Measurements from ENCODE around the gene HEXIM1. TPM values are rescaled to one million over a fixed set of nuclear protein-coding genes. Genes with fewer than 3 reads are reported as not detected.
"Not testable (repeated sequence)": the region's sequence is repeated elsewhere in the genome, so short reads cannot be mapped to it uniquely, and the experiment has no call there.

The HEXIM1 gene
- total RNA-seq, 1 experiment from 2014 or later: 11.6 TPM

GRCh38 chr17:45124797-45125122 lies 23.5 kb upstream of the HEXIM1 start:
- in situ Hi-C loops (cut with HindIII; ENCODE audit: low pct_unique_long_range_greater_than_20kb, low sequenced_read_pairs); DNase-seq (ENCODE audit: low read depth): not testable (repeated sequence)

GRCh38 chr17:45125509-45125908 lies 22.8 kb upstream of the HEXIM1 start:
- DNase-seq (ENCODE audit: low read depth): no peak
- in situ Hi-C loops (cut with HindIII; ENCODE audit: low pct_unique_long_range_greater_than_20kb, low sequenced_read_pairs): no loop called here

DNA sequence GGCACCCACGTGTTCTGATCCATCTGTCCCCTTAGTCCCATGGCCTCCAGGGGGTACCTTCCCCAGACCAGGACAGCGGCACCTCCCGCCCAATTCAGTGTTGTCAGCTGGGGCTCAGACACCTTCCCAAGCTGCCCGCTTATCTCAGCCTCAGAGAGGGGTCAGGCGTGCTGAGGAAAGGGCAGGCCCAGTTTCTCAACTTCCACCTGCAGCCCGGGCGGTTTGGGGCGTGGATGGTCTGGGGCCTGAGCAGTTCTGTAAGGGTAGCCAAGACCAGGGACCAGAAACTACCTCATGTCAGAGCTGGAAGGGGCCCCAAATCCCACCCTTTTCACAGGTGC lies 21.1 kb upstream of the HEXIM1 start:
- in situ Hi-C loops (cut with HindIII; ENCODE audit: low pct_unique_long_range_greater_than_20kb, low sequenced_read_pairs): no loop called here
- DNase-seq (ENCODE audit: low read depth): no peak

DNA sequence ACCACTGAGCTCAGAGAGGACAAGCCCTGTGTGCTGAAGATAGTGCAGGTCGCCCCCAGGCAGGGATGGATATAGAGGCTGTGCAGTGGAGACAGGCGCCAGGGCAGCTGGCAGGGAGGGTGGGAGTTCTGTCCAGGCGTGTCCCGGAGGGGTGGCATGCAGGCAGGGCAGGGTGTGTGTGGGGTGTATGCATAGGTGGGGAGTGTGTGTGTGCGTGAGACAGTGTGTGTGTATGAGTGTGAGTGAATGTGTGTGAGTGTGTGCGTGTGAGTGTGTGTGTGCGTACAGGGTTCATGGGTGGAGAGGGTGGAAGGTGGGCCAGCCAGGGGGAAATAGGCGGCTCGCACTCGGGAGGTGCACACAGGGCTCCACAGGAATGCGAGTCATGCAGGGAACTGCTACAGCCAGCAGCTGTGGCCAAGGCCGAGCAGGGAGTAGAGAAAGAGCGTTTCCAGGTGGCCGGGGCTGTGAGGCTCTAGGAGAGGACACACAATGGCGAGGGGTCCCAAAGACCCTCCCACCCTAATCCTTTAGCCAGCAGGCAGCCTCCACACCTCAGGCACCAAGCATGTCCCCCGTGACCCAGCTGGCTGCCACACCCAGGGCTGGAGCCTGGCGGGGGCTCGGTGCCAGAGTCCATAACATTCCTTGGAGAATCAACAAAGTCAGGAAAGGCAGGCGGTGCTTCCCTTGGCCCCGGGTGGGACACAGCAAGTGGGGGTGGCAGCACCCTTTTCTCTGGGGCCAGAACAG lies 20.6 kb upstream of the HEXIM1 start:
- in situ Hi-C loops (cut with HindIII; ENCODE audit: low pct_unique_long_range_greater_than_20kb, low sequenced_read_pairs): no loop called here
- DNase-seq (ENCODE audit: low read depth): peak; percentile 75

DNA sequence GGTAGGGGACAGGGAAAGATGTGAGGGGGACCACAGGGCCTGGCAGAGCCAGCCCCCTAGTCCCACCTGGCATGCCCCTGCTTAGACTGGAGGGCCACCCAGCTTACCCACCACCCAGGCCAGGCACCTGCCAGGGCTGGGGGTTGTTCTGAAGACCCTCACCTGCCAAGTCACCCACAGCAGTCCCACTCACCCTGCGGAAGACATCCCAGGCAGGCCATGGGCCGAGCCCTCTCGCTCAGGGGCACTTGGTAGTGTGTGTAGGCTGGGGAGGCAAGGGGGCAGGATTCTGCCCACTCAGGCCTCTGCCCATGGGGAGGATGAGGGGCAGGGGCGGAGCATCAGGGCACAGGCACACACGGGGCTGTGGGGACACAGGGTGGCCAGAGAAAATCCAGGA lies 19.9 kb upstream of the HEXIM1 start:
- no peak for DNase-seq (ENCODE audit: low read depth)
- in situ Hi-C loops (cut with HindIII; ENCODE audit: low pct_unique_long_range_greater_than_20kb, low sequenced_read_pairs): no loop called here

GRCh38 chr17:45128989-45129388 lies 19.3 kb upstream of the HEXIM1 start:
- no peak for DNase-seq (ENCODE audit: low read depth)
- in situ Hi-C loops (cut with HindIII; ENCODE audit: low pct_unique_long_range_greater_than_20kb, low sequenced_read_pairs): no loop called here

DNA sequence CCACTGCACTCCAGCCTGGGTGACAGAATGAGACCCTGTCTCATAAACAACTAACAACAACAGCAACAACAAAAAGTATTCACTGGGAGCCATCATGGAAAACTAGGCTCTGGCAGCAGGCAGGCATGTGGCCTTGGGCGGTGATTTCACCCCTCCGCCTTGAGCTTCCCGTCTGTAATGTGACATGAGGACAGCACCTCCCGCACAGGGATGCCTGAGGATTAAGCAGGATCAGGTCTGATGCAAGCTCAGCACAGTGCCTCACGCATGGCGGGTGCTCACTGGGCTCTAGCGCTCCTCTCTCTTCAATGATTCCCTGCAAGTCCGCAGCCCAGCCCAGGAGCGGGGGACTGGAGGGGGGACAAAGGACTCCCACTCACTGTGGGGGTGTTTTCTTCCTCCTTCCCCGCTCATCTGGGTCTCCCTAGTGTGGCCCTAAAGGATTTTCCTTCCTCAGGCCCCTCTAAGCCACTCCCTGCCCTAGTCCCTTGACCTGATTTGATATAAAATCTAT lies 18.8 kb upstream of the HEXIM1 start:
- DNase-seq (ENCODE audit: low read depth): peak; percentile 77
- in situ Hi-C loops (cut with HindIII; ENCODE audit: low pct_unique_long_range_greater_than_20kb, low sequenced_read_pairs): no loop called here

DNA sequence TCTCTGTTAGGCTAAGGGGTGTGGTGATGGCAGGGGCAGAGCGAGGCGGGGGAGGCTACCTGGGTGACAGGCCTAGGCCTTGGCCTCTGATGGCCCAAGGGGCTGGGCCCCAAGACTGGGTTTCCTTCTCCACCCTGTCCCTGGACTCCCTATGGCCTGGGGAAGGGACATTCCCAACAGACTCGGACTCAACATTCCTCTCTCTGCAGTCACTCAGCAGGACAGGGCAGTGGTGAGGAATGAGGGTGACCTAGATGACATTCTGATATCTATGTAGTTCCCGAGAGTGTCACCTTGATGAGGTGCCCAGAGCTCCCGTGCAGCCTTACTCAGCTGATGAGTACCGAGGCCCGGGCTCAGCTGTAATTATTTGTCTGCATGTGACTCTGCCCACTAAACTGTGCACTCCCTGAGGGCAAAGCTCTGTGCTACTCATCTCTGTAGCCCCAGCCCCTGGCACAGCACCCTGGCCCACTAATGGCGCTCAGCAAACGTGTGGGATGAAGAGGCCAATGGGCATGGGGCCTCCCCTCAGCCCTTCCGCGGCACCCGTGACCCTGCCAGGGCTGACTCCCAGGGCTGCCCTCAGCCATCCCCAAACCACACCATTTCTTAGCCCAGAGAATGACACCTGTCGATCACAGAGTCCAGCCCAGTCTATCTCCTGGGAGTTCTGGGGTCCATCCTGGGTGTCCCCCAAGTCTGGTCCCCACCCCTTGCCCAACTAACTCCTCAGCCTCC lies 18.2 kb upstream of the HEXIM1 start:
- peak; percentile 77 for DNase-seq (ENCODE audit: low read depth)

DNA sequence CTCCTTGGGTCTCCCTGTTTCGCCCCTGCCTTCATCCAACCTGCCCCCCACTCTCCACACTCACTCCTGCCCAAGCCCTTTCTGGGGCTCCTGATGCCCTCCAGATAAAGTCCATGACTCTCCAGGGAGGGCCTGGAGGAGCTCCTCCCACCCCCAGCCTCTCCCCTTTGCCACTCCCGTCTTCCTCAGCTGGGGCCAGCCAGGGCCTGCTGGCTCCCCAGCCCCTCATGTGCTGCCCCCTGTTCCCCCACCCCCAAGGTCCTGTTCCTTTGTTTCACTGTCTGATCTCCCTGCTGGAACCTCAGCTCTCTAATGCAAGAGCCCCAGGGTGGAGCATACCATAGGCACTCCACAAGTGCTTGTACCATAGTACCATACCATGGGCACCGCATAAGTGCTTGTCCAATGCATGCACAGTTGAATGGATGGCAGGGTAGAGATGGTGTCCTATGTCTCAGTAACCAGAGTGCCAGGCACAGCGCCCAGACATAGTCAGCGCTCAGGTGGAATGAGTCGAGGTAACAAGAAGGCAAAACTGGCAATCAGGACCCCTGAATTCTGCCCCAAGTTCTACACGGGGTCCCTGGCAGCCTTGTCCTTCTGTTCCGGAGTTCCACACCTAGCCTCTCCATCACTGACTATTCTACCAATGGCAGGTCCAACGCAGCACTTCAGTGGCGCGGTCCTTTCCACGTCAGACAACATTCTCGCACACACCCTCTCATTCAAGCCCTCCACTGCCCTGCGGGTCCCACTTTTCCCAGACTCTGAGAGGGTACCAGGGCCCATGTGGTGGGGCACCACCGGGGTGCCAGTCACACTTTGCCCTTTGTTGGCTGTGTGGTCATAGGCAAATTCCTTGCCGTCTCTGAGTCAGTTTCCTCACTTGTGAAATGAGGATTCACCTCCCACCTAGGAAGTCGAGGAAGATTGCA lies 17.3 kb upstream of the HEXIM1 start:
- in situ Hi-C loops (cut with HindIII; ENCODE audit: low pct_unique_long_range_greater_than_20kb, low sequenced_read_pairs): no loop called here

More for the DNA sequence above, 18.2 kb upstream of the HEXIM1 start:
- in situ Hi-C loops (cut with HindIII; ENCODE audit: low pct_unique_long_range_greater_than_20kb, low sequenced_read_pairs): no loop called here

GRCh38 chr17:45131616-45132319 lies 16.5 kb upstream of the HEXIM1 start:
- peak; percentile 42 for DNase-seq (ENCODE audit: low read depth)
- in situ Hi-C loops (cut with HindIII; ENCODE audit: low pct_unique_long_range_greater_than_20kb, low sequenced_read_pairs): no loop called here

More for the DNA sequence above, 17.3 kb upstream of the HEXIM1 start:
- DNase-seq (ENCODE audit: low read depth): no peak

- in situ Hi-C loops (cut with HindIII; ENCODE audit: low pct_unique_long_range_greater_than_20kb, low sequenced_read_pairs): no loop called here
- DNase-seq (ENCODE audit: low read depth): no peak
Measured at GRCh38 chr17:45132320-45132571, 16.0 kb upstream of the HEXIM1 start, which contains the start of gene PLCD3. Gene PLCD3, minus strand, starts transcription at chr17:45132515. Its CDS starts 105 bp downstream, at chr17:45132410.

DNA sequence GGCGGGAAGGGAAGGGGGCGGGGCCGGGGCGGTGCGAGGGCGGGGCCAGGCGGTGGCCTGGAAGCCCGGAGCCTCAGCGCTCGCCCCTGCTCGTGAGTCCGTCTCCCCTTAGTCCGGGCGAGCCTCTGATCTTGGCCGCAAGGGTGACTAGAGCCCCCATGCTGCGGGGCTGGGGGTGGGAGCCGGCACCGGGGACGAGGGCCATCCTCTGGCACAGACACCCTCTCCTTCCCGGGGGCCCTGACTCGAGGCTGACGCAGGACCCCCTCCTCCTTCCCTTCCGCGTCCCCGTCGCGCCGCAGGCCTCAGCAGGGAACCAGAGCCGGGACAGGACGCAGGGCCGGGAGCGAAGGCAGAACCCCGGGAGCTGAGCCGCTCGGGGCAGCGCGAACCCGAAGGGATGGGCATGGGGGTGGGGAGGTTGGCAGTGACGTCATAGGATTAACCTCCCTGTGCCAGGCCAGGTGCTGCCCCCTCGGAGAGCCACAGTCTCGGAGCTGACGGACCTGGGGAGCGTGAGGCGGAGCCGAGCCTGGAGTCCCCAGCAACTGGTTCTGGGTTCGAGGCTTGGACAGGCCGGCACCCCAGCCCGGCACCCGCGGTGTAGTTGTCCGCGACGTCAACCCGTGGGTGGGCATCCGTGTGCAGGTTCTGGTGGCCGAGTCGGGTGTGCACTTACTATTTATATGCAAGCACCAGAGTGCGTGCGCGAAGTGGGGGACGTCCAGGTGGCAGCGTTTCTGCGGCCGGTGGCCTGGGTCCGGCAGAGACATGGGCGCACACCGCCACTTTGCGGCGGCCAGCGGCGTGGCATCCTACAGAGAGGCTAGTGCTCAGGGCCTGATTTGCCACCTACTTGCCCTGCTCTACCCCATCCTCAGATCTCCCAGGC lies 15.5 kb upstream of the HEXIM1 start:
- DNase-seq (ENCODE audit: low read depth): peak; percentile 82
- in situ Hi-C loops (cut with HindIII; ENCODE audit: low pct_unique_long_range_greater_than_20kb, low sequenced_read_pairs): no loop called here

DNA sequence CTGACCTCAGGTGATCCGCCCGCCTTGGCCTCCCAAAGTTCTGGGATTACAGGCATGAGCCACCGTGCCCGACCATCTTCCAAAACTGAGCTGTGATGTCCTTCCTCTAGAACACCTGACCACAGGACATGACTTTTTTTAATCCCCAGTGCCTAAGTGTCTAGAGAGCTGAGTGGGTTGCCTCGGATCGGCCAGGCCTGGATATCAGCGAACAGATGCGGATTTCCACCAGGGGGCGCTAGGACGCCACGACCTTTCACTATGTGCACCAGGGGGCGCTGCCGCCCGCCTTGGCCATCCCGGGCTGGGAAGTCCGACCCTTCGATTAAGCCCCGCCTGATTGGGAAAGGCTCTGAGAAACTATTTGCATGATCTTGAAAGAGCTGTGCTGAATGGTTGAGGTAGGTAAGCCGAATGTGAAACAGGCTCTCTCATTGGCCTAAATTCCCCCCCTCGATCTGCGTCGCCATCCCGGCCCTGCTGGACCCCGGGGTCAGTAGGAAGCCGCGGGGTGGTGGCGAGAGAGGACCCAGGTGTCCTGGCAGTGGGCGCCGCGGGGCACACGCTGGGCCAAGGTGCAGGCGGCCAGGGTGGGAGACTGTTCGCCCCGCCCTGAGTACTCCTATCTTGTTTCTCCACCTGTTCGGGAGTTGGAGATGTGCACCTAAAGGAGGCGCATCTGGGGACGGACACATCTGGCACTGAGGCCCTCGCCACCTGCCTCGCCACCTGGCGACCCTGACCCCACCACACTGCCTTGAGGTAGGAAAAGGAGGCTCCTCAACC lies 12.9 kb upstream of the HEXIM1 start, which contains the start of gene ACBD4:
Gene ACBD4 (plus strand): TSS at position 496 of the 786 bp plus-strand sequence. CDS start 458 bp downstream, outside the sequence.
- DNase-seq (ENCODE audit: low read depth): peak; percentile 97
- in situ Hi-C loops (cut with HindIII; ENCODE audit: low pct_unique_long_range_greater_than_20kb, low sequenced_read_pairs): no loop called here

DNA sequence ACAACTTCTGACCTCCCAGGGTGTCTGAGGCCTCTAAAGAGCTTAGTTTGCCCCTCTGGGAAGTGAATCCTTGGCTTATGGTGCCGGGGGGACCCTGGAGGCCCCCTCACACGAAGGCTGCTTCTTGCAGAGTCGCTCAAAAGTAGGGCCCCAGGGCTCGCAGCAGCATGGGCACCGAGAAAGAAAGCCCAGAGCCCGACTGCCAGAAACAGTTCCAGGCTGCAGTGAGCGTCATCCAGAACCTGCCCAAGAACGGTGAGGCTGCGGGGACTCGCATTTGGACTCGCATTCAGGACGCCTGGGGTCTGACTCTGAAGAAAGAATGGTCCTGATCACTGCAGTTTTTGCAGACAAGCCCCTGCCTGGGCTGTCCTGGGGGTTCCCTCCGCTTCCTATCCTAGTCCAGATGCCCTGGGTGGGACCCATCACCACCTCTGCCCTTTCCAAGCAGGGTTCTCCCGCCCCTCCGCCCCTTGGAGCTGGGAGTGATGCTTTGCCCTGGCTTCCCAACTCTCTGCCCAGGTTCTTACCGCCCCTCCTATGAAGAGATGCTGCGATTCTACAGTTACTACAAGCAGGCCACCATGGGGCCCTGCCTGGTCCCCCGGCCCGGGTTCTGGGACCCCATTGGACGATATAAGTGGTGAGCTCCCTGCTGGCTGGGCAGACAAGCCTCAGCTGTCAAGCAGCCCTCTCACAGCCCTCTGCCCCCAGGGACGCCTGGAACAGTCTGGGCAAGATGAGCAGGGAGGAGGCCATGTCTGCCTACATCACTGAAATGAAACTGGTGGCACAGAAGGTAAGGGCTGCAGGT lies 12.1 kb upstream of the HEXIM1 start:
- in situ Hi-C loops (cut with HindIII; ENCODE audit: low pct_unique_long_range_greater_than_20kb, low sequenced_read_pairs): no loop called here
- no peak for DNase-seq (ENCODE audit: low read depth)

DNA sequence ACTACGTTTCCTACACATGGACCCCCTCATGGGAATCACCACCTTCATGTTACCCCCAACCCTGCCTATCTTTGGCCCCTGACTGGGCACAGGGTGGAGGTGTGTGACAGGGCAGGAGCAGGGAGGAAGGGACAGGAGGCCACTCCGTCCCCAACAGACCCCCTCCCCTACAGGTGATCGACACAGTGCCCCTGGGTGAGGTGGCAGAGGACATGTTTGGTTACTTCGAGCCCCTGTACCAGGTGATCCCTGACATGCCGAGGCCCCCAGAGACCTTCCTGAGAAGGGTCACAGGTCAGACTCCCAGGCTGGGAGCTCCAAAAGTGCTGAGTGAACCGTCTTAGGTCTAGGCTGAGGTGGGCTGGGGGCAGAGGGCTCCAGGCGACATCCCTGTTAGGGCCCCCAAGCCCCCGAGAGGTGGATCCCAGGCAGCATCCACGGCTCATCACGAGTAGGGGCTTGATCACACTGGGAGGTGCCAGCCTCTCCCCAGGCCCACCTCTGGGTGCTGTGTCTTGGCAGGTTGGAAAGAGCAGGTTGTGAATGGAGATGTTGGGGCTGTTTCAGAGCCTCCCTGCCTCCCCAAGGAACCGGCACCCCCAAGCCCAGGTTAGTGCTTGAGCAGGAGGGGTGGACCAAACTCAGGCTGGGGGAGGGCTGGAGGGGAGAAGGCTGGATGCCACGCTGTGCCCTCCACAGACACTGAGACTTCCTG lies 11.3 kb upstream of the HEXIM1 start:
- in situ Hi-C loops (cut with HindIII; ENCODE audit: low pct_unique_long_range_greater_than_20kb, low sequenced_read_pairs): no loop called here
- DNase-seq (ENCODE audit: low read depth): no peak

Measured in Caki2 (cell line).